GM19351 (cell line): Measurements from ENCODE around the gene ASB6.
"Not testable (repeated sequence)": the region's sequence is repeated elsewhere in the genome, so short reads cannot be mapped to it uniquely, and the experiment has no call there.

Experiments
- ATAC-seq: cut with Tn5 transposase; IDR thresholded peaks from one replicate; pipeline ENCODE4 v1.9.1; 2021; ENCODE audit warnings: mild to moderate bottlenecking, moderate library complexity; ENCODE audit not compliant: unreplicated experiment

ASB6 gene

GRCh38 chr9:129609486-129610212 lies 32.3 kb downstream of the ASB6 start:
- ATAC-seq = no peak

DNA sequence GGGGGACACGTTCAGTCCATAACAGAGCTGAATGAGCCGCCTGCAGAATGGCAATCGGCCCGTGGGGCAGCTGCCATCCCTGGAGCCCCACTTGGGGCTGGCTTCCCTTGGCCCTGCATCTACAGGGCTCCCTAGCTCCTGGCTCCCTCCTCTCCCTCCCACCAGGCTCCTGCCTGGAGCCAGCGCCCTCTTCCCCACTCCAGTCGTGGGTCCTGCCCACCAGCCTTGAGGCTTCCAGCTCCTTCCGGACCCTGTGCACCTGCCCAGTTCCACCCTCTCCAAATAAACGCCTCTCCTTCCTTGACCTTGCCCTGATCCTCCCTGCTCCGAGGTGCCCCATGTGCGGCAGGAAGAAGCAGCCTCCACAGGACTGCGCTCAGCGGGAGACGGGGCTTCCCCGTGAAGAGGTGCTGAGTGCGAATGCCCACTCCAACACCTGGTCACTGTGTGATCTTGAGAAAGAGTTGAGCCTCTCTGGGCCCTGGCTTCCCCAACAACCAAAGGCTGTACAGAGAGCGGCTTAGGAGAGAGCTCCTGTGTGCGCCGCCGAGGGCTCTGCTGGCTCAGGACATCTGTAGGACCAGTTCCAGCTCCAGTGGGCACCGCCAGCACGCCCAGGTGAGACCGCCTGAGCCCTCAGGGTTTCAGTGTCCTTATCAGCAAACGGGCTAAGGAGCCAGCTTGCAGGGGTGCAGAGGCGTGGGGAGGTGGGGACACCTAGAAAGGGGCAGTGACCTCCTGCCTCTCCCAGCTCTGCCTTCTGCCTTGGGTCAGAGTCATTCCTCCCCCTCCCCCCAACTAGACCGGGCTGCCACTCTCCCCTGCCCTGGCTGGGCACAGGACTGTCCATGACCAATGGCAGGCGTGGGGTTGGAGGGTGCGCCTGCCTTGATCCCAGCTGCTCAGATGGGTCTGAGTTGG lies 33.1 kb downstream of the ASB6 start:
- ATAC-seq = no peak

GRCh38 chr9:129607027-129607387 lies 34.9 kb downstream of the ASB6 start:
- ATAC-seq = no peak

DNA sequence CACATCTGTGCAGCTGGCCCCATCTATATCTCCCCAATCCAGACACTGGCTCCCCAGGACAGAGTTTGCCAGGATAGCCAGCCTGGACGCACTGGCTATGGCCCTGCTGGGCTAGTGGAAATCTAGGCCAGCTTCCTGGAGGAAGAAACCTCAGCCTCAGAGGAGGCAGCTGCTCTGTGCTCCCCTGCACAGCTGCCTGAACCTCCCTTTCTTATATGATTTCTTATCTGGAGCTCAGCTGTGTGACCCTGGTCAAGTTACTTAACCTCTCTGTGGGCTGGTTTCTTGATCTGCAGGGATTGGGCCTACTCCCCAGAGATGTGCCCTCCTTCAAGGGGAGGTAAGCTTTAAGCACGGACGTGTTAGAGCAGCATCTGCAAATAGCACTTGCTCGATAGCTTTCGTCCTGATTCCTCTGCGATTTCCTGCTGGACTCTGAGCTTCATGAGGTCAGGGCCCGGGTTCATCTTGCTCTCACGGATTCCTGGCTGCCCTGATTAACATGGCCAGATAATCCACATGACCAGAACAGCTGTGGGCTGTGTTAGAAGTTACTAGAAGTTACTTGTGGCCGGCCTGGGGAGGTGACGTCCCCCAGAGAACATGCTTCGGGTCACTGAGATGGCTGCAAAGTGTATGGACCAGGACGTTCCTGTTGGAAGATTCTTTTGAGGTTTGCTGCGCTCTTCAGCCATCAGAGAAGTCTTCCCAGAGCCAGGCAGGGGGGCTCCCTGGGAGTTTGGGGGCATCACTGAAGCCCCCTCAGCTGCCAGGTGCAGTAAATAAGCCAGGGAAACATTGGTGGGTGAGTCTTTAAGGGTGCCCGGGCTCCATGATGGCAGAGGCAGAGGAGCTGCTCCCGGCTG lies 35.6 kb downstream of the ASB6 start:
- ATAC-seq = no peak

DNA sequence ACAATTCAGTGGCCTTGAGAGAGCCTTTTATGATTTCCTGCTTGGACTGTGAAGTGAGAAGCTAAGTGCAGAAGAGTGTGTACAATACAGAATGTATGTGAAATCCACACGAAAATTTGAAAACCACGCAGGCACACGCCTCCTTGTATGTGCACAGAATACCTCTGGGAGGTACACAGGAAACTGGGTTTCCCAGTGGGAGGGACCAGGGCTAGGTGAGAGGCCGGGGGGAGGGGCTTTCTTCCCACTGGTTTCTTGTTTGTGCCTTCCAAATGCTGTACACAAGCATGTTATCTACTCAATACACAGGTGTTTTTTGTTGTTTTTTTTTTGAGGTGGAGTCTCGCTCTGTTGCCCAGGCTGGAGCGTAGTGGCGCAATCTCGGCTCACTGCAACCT lies 37.2 kb downstream of the ASB6 start:
- no peak for ATAC-seq

DNA sequence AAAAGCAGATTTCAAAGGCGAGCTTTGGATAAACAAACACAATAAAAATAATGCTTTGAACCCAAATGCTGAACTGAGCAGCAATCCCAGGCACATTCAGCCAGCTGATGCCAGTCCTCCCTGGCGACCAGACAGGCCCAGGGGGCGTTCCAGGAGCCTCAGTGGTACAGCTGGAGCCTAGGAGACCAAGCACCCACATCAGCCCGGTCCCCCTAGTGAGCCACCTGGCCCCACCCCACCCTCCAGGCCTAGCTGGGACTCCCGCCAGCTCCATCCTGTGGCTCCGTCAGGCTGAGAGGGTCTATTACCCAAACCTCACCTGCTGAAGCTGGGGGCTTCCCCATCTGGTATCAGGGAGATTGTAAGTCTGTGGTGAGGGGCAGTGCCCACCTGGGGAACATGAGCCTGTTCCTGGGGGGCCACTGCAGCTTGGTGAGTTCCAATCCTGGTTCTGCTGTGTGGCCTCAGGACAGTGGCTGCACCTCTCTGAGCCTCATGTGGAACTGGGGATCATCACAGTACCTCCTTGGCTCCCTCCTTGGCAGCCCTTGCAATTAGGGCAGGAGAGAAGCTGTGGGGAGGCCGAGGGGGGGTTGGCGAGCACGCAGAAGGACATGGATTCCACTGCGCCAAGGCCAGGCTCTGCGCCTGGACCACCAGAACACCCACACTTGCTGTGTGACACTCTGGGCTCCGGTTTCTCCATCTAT lies 37.7 kb downstream of the ASB6 start:
- ATAC-seq = no peak

GRCh38 chr9:129602598-129603415 lies 39.1 kb downstream of the ASB6 start:
- no peak for ATAC-seq

- no peak for ATAC-seq
Measured at GRCh38 chr9:129601082-129601674, 40.8 kb downstream of the ASB6 start.

GRCh38 chr9:129598089-129598596 lies 43.8 kb downstream of the ASB6 start:
- no peak for ATAC-seq

DNA sequence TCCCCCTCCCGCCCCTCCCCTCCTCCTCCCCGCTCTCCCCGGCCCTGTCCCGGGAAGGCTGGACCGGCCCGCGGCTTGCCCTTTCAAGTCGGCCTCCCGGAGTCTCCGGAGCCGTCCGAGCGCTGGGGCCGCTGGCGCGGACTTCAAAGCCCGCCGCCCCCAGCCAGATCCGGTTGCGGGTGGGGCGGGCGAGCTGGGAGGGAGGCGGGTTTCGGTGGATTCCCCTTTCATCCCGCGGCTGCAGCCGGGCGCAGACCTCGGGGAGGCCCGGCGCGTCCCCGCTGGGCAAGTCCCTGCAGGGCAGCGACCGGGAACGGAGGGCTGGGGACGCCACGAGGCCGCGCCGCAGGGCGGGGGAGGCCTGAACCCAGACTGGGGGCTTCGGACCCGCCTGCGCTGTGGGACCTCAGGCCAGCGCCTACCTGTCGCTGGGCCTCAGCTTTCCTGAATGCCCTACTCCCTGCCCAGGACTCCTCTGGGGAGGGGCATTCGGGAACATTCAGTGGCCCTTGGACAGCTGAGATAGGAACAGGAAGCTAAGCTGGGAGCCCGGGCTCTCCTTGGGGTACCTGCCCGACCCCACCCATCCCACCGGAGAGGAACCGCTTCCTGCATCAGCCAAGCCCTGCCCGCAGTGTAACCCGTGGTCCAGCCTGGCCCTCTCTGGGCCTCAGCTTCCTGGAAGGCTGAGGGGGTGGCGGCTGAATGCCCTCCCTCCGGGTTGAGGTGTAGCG lies 44.4 kb downstream of the ASB6 start:
- no peak for ATAC-seq

DNA sequence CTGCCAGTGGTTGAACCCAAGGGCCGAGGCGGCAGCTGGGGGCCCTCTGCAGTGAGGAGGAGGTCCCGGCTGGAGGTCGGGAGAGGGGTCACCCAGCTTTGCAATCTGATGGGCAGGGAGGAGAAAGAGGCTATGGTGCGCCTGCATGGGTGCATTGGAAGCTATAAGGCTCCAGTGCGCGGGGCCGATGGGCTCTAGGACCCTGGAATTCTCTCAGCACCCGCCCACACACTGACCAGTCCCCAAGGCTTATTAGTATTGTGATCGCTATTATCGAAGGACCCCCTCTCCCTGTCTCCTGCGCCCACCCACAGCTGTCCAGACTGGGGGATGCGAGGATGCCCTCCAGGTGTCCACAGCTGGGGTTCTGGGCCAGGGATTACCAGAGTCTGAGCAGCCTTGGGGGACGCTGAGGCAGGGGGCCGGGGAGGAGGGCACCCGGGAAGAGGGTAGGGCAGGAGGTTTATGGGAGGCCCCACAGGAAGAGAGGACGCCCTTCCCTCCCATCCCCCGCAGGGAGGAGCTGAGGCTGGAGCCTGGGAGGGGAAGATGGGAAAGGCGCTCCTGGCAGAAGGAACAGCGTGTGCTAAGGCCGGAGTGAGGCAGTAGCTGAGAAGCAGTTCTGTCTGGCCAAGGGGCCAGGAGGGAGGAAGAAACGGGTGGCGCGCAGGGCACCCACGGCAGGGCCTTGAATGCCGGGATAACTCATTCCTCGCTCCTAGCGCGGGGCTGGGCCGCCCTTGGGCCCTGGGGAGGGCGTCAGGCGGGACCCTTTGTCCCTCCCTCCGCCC lies 45.2 kb downstream of the ASB6 start:
- no peak for ATAC-seq

GRCh38 chr9:129595903-129596540 lies 45.9 kb downstream of the ASB6 start:
- no peak for ATAC-seq

DNA sequence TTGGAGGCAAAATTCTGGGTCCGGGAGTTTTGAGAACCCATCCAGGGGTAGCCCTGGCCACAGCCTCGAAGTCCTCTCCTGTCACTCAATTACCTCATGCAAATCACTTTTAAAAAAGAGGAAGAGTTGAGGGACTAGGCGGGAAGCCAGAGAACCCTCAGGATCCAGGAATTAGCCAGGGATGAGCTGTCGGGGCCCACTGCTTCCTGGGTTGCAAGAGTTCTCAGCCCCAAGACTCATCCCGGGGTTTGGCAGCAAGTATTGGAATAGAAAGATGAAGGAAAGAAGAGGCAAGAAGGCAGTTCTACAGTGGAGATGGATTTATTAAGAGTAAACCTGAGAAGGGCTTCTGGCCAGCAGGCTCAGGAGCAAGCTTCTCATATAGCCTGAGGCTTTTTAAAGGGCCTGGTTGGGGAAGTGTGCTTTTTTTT lies 46.6 kb downstream of the ASB6 start:
- ATAC-seq = no peak

GRCh38 chr9:129594632-129595031 lies 47.3 kb downstream of the ASB6 start:
- ATAC-seq = no peak

- not testable (repeated sequence) for ATAC-seq
Measured at GRCh38 chr9:129592790-129593189, 49.2 kb downstream of the ASB6 start.

DNA sequence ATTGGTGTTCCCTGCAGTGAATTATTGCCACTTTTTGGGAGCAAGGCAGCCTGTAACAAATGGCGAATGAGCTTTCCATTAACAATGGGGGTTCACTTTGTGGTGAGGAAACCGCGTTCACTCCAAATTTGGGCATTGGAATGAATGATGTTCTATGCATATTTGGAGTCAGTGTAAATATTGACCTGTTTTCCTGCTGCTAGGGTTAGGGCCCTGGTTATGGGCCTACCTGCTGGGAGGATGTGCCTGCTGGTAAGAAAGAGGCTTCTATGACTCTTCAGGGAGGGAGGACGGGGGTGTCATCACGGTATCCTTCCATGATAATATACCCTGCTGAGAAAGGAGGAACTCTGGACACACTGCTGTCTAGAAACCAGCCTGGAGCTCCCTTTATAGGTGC lies 50.0 kb downstream of the ASB6 start:
- no peak for ATAC-seq

GRCh38 chr9:129590466-129590865 lies 51.5 kb downstream of the ASB6 start:
- ATAC-seq = no peak
